Lower leg skin (tissue), 3 donors: ENCODE measurements around the gene AQP2.

Source experiments
- POLR2A ChIP-seq, 2 donors: fragments of 450-650 bp; IDR thresholded peaks; one replicate each; pipeline ENCODE4 v1.6.1; 2016 to 2017; ENCODE audit warnings: antibody characterized with exemption in 2 of 2, mild to moderate bottlenecking in 1 of 2, moderate library complexity in 1 of 2
- TF ChIP-seq, protein P1 (sequence below), 3 donors: fragments of 450-650 bp; IDR thresholded peaks; one replicate each; pipeline ENCODE4 v1.5.1; 2016; ENCODE audit warnings: antibody characterized with exemption in 3 of 3, mild to moderate bottlenecking in 3 of 3, moderate library complexity in 2 of 3

GRCh38 chr12:49946086-49946485 lies 4.5 kb upstream of the AQP2 start:
- TF ChIP-seq, protein P1, sequence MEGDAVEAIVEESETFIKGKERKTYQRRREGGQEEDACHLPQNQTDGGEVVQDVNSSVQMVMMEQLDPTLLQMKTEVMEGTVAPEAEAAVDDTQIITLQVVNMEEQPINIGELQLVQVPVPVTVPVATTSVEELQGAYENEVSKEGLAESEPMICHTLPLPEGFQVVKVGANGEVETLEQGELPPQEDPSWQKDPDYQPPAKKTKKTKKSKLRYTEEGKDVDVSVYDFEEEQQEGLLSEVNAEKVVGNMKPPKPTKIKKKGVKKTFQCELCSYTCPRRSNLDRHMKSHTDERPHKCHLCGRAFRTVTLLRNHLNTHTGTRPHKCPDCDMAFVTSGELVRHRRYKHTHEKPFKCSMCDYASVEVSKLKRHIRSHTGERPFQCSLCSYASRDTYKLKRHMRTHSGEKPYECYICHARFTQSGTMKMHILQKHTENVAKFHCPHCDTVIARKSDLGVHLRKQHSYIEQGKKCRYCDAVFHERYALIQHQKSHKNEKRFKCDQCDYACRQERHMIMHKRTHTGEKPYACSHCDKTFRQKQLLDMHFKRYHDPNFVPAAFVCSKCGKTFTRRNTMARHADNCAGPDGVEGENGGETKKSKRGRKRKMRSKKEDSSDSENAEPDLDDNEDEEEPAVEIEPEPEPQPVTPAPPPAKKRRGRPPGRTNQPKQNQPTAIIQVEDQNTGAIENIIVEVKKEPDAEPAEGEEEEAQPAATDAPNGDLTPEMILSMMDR (IDR thresholded peaks at IDR 0.05), result no peak
- TF ChIP-seq POLR2A (IDR thresholded peaks at IDR 0.05), result no peak
